CD4-positive, alpha-beta T cell (primary cell): Measurements from ENCODE around the gene FXYD4. TPM values are rescaled to one million over a fixed set of nuclear protein-coding genes. Genes with fewer than 3 reads are reported as not detected.

Source experiments
- ATAC-seq: fragments of 200-7000 bp; cut with Tn5 transposase; one replicate; pipeline ENCODE4 v1.10.0; 2022; ENCODE audit warnings: mild to moderate bottlenecking; ENCODE audit not compliant: poor library complexity
- CTCF ChIA-PET: fragments of 350-600 bp; sonication (Branson Sonifier 250); formaldehyde crosslinking; loops from one replicate; lab custom pipeline; 2021; ENCODE audit warnings: antibody characterized with exemption, inconsistent platforms; lab: Charles Lee
- POLR2A ChIA-PET: fragments of 350-600 bp; sonication (Branson Sonifier 250); formaldehyde crosslinking; loops from one replicate; lab custom pipeline; 2021; ENCODE audit warnings: antibody characterized with exemption, inconsistent platforms; lab: Charles Lee
- DNase-seq, 14 experiments: peaks; one replicate each; pipeline ENCODE4 v3.0.0-alpha.2; 2013 to 2020; ENCODE audit warnings: mixed read lengths in 2 of 14
- H3K27ac ChIP-seq, 2 donors: one replicate each; pipeline versions ENCODE4 v1.5.1 to v1.7.0; 2013; ENCODE audit warnings: low read length in 2 of 2, low read depth in 1 of 2, mild to moderate bottlenecking in 1 of 2
- H3K27me3 ChIP-seq, 2 experiments: 1 replicate in 1 of 2; 2 replicates in 1 of 2; pipeline versions ENCODE4 v1.6.1 to v1.7.0; 2013; ENCODE audit warnings: low read length in 2 of 2, control low read depth in 1 of 2, mild to moderate bottlenecking in 1 of 2, moderate library complexity in 1 of 2; ENCODE audit not compliant: insufficient read depth in 2 of 2, control insufficient read depth in 1 of 2
- H3K36me3 ChIP-seq: one replicate; pipeline ENCODE4 v1.6.1; 2013; ENCODE audit warnings: low read length, control low read depth; ENCODE audit not compliant: insufficient read depth
- H3K4me1 ChIP-seq: one replicate; pipeline ENCODE4 v1.6.1; 2013; ENCODE audit warnings: low read length, control low read depth; ENCODE audit not compliant: insufficient read depth
- H3K4me3 ChIP-seq: one replicate; pipeline ENCODE4 v1.5.1; 2013; ENCODE audit warnings: mild to moderate bottlenecking, low read length, moderate library complexity
- H3K9me3 ChIP-seq, 2 experiments: 1 replicate in 1 of 2; 2 replicates in 1 of 2; pipeline versions ENCODE4 v1.6.1 to v1.7.0; 2013; ENCODE audit warnings: low read length in 2 of 2, mild to moderate bottlenecking in 2 of 2, control low read depth in 1 of 2, moderate library complexity in 1 of 2; ENCODE audit not compliant: control insufficient read depth in 1 of 2, insufficient read depth in 1 of 2
- H3K27ac Mint-ChIP-seq: one replicate; pipeline ENCODE4 v1.8.0; 2020; ENCODE audit warnings: mixed read lengths
- H3K27me3 Mint-ChIP-seq: one replicate; pipeline ENCODE4 v1.8.0; 2021; ENCODE audit warnings: mixed read lengths
- H3K36me3 Mint-ChIP-seq: one replicate; pipeline ENCODE4 v1.8.0; 2021; ENCODE audit warnings: low read depth, mixed read lengths
- H3K4me1 Mint-ChIP-seq: one replicate; pipeline ENCODE4 v1.8.0; 2021; ENCODE audit warnings: low read depth, mixed read lengths
- H3K4me3 Mint-ChIP-seq: one replicate; pipeline ENCODE4 v1.8.0; 2020; ENCODE audit warnings: mild to moderate bottlenecking, mixed read lengths
- H3K9me3 Mint-ChIP-seq: one replicate; pipeline ENCODE4 v1.8.0; 2020; ENCODE audit warnings: mixed read lengths
- CTCF ChIP-seq: fragments of 200-600 bp; IDR thresholded peaks from one replicate; pipeline ENCODE4 v1.8.0; 2022; ENCODE audit warnings: antibody characterized with exemption, mild to moderate bottlenecking
- intact Hi-C, 2 experiments: fragments of 100-400 bp; cut with DNase I in 1 of 2; cut with micrococcal nuclease in 1 of 2; formaldehyde crosslinking; loops; one replicate each; pipeline versions ENCODE4 v1.15.1 to v1.9.0; 2023 to 2025; cut with DNase I, micrococcal nuclease
- total RNA-seq, 174 experiments: library from RNA in 2 of 174; stranded (reverse) in 2 of 174; gene quantifications; one replicate each; pipeline ENCODE4 v1.2.3 and lab custom pipeline; 2021 to 2026

Gene FXYD4
- total RNA-seq, 2 experiments from 2014 or later: not detected

GRCh38 chr10:43375401-43376020 is 4.1 kb downstream of the FXYD4 start:
- Histone ChIP-seq H3K9me3 (no peaks in the 10 kb centered on the region), H3K4me1 (peaks cover 8% of the 10 kb centered on the region), H3K36me3 (no peaks in the 10 kb centered on the region), H3K27ac (no peak overlapping the region), H3K4me3 (no peak overlapping the region), H3K27me3 (no peaks in the 10 kb centered on the region)
- no peak overlapping the region for H3K4me3 Mint-ChIP-seq
- ChIA-PET POLR2A (no interaction called here), CTCF (no interaction called here)
- H3K27ac Mint-ChIP-seq: no peak overlapping the region
- no peaks in the 10 kb centered on the region for H3K9me3 Mint-ChIP-seq
- H3K27me3 Mint-ChIP-seq: no peaks in the 10 kb centered on the region
- H3K4me1 Mint-ChIP-seq: no peaks in the 10 kb centered on the region
- intact Hi-C loops: no loop called here
- no peaks in the 10 kb centered on the region for H3K36me3 Mint-ChIP-seq
- DNase-seq (no peak), ATAC-seq (no peak)
- TF ChIP-seq CTCF: no peak

GRCh38 chr10:43376046-43376635 is 4.7 kb downstream of the FXYD4 start:
- Histone ChIP-seq H3K4me1 (peaks cover 8% of the 10 kb centered on the region), H3K36me3 (no peaks in the 10 kb centered on the region), H3K27me3 (no peaks in the 10 kb centered on the region), H3K4me3 (no peak overlapping the region), H3K9me3 (no peaks in the 10 kb centered on the region), H3K27ac (no peak overlapping the region)
- Mint-ChIP-seq H3K4me3 (no peak overlapping the region), H3K9me3 (no peaks in the 10 kb centered on the region), H3K27me3 (no peaks in the 10 kb centered on the region), H3K4me1 (peaks cover 5% of the 10 kb centered on the region), H3K27ac (no peak overlapping the region), H3K36me3 (no peaks in the 10 kb centered on the region)
- no peak for TF ChIP-seq CTCF
- intact Hi-C loops: no loop called here
- POLR2A ChIA-PET: no interaction called here
- no peak for DNase-seq
- ATAC-seq: no peak
- CTCF ChIA-PET: no interaction called here

- POLR2A ChIA-PET: no interaction called here
- DNase-seq (no peak), ATAC-seq (no peak)
- H3K4me3 Mint-ChIP-seq: no peak overlapping the region
- Histone ChIP-seq H3K9me3 (no peaks in the 10 kb centered on the region), H3K36me3 (no peaks in the 10 kb centered on the region), H3K4me3 (no peak overlapping the region), H3K27ac (no peak overlapping the region), H3K27me3 (no peaks in the 10 kb centered on the region), H3K4me1 (peaks cover 8% of the 10 kb centered on the region)
- H3K27ac Mint-ChIP-seq: no peak overlapping the region
- peaks cover 5% of the 10 kb centered on the region for H3K4me1 Mint-ChIP-seq
- H3K27me3 Mint-ChIP-seq: no peaks in the 10 kb centered on the region
- no peak for TF ChIP-seq CTCF
- CTCF ChIA-PET: no interaction called here
- intact Hi-C loops: no loop called here
- no peaks in the 10 kb centered on the region for H3K9me3 Mint-ChIP-seq
- H3K36me3 Mint-ChIP-seq: no peaks in the 10 kb centered on the region
These were observed 5.5 kb downstream of the FXYD4 start for GRCh38 chr10:43376828-43377423.
